ENCODE measurements around the gene PHLPP1.
A peak's percentile ranks its signal among the peaks of the same experiment; 100 is the strongest.

The PHLPP1 gene

GRCh38 chr18:62754026-62754425, 38.7 kb downstream of the PHLPP1 start:
- H3K4me3 ChIP-seq (ENCODE audit: control insufficient read depth, low read depth, low read length), result no peak overlapping the region
- no peak for DNase-seq (ENCODE audit: low read depth)
- TF ChIP-seq, protein P1, sequence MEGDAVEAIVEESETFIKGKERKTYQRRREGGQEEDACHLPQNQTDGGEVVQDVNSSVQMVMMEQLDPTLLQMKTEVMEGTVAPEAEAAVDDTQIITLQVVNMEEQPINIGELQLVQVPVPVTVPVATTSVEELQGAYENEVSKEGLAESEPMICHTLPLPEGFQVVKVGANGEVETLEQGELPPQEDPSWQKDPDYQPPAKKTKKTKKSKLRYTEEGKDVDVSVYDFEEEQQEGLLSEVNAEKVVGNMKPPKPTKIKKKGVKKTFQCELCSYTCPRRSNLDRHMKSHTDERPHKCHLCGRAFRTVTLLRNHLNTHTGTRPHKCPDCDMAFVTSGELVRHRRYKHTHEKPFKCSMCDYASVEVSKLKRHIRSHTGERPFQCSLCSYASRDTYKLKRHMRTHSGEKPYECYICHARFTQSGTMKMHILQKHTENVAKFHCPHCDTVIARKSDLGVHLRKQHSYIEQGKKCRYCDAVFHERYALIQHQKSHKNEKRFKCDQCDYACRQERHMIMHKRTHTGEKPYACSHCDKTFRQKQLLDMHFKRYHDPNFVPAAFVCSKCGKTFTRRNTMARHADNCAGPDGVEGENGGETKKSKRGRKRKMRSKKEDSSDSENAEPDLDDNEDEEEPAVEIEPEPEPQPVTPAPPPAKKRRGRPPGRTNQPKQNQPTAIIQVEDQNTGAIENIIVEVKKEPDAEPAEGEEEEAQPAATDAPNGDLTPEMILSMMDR (conservative IDR thresholded peaks at IDR 0.05; ENCODE audit: control insufficient read depth, insufficient read depth, low read depth, low read length), result no peak

DNA sequence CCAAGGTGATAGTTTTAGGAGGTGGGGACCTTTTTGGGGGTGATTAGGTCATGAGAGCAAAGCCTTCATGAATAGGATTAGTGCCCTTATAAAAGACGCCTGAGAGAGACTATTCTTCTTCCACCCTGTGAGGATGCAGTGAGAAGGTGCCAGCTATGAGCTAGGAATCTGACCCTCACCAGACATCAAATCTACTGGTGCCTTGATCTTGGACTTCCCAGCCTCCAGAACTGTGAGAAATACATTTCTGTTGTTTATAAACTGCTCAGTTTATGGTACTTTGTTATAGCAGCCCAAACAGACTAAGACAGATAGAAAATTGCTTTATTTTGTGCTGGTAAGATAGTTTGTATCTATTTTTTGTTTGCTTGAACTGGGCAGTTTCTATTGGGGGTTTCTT, 40.1 kb downstream of the PHLPP1 start:
- TF ChIP-seq, protein P1 (conservative IDR thresholded peaks at IDR 0.05; ENCODE audit: control insufficient read depth, insufficient read depth, low read depth, low read length), result no peak
- DNase-seq (ENCODE audit: low read depth), result no peak
- H3K4me3 ChIP-seq (ENCODE audit: control insufficient read depth, low read depth, low read length), result no peak overlapping the region

GRCh38 chr18:62755946-62756345, 40.6 kb downstream of the PHLPP1 start:
- H3K4me3 ChIP-seq (ENCODE audit: control insufficient read depth, low read depth, low read length), result no peak overlapping the region
- TF ChIP-seq, protein P1 (conservative IDR thresholded peaks at IDR 0.05; ENCODE audit: control insufficient read depth, insufficient read depth, low read depth, low read length), result no peak
- no peak for DNase-seq (ENCODE audit: low read depth)

DNA sequence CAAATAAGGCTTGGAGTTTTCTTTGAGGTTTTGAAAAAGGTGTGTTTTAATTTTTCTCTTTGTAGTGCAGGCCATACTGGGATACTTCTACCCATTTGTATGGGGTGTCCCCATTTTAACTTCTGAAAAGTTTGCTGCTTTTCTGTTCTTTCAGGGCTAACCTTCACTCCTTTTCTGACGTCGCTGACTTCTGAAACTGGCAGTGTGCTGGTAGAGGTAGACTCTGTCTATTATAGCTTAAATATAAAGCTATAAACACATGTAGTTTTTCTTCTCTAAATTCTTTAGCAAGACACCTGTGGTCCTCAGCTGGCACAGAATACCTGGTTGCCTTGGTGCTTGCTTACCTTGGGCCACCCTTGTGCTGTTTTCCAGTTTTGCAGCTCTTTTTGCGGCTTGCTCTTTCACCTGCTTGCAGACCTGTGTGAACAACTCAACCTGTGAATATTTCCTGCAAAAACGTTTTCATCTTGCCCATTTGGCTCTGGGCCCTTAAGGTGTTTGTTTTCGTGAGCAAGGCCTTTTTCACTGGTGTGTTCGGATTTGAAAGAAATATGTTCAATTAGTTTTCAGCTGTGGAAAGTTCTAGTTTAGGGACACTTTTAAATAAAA, 42.2 kb downstream of the PHLPP1 start:
- no peak for DNase-seq (ENCODE audit: low read depth)
- H3K4me3 ChIP-seq (ENCODE audit: control insufficient read depth, low read depth, low read length), result no peak overlapping the region
- TF ChIP-seq, protein P1 (conservative IDR thresholded peaks at IDR 0.05; ENCODE audit: control insufficient read depth, insufficient read depth, low read depth, low read length), result no peak

DNA sequence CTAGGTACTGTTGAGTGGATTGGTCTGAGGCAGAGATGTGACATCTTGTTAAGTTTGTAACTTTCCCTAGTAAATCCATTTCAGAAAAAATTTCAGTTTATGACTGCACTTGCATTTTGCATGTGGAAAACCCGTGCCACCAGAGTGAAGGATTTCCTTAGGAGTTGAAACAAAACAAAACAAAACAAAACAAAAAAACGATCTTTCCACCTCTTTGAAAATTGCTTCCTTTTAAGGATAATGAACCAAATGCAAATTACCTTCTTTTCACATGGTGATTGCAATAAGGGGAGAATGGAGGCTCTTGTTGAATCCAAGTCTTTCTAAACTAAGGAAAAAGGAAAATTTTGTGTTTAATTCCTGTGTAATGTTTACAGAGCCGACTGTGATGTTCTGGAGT, 43.2 kb downstream of the PHLPP1 start:
- TF ChIP-seq, protein P1 (conservative IDR thresholded peaks at IDR 0.05; ENCODE audit: control insufficient read depth, insufficient read depth, low read depth, low read length), result no peak
- no peak for DNase-seq (ENCODE audit: low read depth)
- no peak overlapping the region for H3K4me3 ChIP-seq (ENCODE audit: control insufficient read depth, low read depth, low read length)

DNA sequence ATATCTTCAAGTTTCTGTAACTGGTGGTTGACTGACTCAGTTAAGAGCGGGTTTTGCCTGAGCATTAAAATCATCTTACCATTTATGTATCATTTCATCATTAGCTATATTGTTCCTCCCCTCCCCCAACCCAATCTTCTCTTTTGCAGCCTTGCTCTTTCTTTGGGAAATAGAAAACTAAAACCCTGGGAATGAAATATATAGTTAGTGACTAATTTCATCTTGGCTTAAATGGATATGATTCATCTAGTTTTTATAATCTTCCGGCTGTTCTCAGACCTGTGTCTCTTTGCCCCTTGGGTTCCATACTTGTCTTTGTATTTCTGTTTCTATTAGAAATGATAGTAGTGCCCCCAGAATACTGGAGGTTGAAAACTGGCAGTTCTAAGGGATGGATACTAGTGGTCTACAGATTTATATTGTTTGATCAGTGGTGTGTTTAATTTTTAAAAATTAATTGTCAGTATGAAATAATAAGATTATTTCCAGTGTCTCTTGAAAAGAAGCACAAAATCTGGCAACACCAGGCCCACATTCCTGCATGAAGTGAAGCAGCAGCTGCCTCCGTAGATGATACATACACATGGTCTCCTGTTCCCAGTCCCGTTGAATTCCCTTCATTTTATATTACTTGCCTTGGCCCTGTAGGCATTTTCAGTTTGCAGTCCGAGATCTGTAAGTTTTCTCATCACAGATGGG, 44.5 kb downstream of the PHLPP1 start:
- H3K4me3 ChIP-seq (ENCODE audit: control insufficient read depth, low read depth, low read length), result no peak overlapping the region
- TF ChIP-seq, protein P1 (conservative IDR thresholded peaks at IDR 0.05; ENCODE audit: control insufficient read depth, insufficient read depth, low read depth, low read length), result no peak
- peak; percentile 78 for DNase-seq (ENCODE audit: low read depth)

All from fibroblast of mammary gland (primary cell).